Cardiac muscle cell (in vitro differentiated cells and primary cell): ENCODE results near the gene LENEP. TPM values are rescaled to one million over a fixed set of nuclear protein-coding genes. Genes with fewer than 3 reads are reported as not detected.

Source experiments
- DNase-seq, 2 donors: peaks; one replicate each; pipeline versions ENCODE4 v3.0.0 to v3.0.0-alpha.2; 2010 to 2017; ENCODE audit warnings: low read depth in 1 of 2, low spot score in 1 of 2
- H3K27ac ChIP-seq: fragments of 200-600 bp; sonication (generic); 2 replicates; pipeline ENCODE4 v1.5.1; 2016
- H3K27me3 ChIP-seq: fragments of 200-600 bp; sonication (generic); 2 replicates; pipeline ENCODE4 v1.6.0; 2016; ENCODE audit warnings: control low read depth
- H3K36me3 ChIP-seq: fragments of 200-600 bp; sonication (generic); 2 replicates; pipeline ENCODE4 v1.5.1; 2016; ENCODE audit warnings: control low read depth
- H3K4me1 ChIP-seq: fragments of 200-600 bp; sonication (generic); 2 replicates; pipeline ENCODE4 v1.8.1; 2017; ENCODE audit warnings: low read depth, mild to moderate bottlenecking, mixed run types
- H3K4me3 ChIP-seq: fragments of 200-600 bp; sonication (generic); 2 replicates; pipeline ENCODE4 v1.5.1; 2016; ENCODE audit warnings: mild to moderate bottlenecking
- H3K9me3 ChIP-seq: fragments of 200-600 bp; sonication (generic); 2 replicates; pipeline ENCODE4 v1.5.1; 2017; ENCODE audit warnings: low read depth, mild to moderate bottlenecking, control low read depth
- polyA plus RNA-seq: library from polyadenylated mRNA; unstranded; fragments of >200 nt; fragmentation: Nextera tagmentation; extraction: Ambion mirVana; gene quantifications from 2 replicates; pipeline ENCODE4 v1.2.1, GENCODE V29; 2016
- total RNA-seq: library from RNA; depleted of rRNA; stranded (reverse); fragments of >200 nt; gene quantifications from 2 replicates; pipeline ENCODE4 v1.2.3, GENCODE V29; 2016
- TF ChIP-seq, protein P1 (sequence below): IDR thresholded peaks from 2 replicates; pipeline ENCODE4 v1.5.1; 2012; ENCODE audit warnings: low read depth, mild to moderate bottlenecking, low read length

Gene LENEP
- total and polyA plus RNA-seq, 2 experiments from 2014 or later: 0.72 TPM; not detected in 1

DNA sequence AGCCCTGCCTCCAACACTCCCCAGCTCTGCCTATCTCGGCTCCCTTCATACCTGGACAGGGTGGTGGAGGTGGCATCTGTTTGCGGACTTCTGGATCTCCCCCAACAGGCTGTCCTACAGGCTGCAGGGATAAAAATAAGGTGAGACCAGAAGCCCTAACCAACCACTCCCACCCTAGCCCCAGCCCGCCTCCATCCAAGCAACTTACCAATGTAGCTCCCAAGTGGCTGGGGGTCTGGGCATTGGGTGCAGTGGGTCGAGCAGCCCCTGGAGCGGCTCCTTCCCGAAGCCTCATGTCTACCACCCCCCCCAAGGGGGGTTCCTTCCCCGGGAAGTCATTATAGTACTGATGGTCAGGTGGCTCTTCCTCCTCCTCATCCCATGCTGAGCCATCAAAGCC lies 27.3 kb upstream of the LENEP start:
- H3K36me3 ChIP-seq: peaks cover 12% of the 10 kb centered on the region

DNA sequence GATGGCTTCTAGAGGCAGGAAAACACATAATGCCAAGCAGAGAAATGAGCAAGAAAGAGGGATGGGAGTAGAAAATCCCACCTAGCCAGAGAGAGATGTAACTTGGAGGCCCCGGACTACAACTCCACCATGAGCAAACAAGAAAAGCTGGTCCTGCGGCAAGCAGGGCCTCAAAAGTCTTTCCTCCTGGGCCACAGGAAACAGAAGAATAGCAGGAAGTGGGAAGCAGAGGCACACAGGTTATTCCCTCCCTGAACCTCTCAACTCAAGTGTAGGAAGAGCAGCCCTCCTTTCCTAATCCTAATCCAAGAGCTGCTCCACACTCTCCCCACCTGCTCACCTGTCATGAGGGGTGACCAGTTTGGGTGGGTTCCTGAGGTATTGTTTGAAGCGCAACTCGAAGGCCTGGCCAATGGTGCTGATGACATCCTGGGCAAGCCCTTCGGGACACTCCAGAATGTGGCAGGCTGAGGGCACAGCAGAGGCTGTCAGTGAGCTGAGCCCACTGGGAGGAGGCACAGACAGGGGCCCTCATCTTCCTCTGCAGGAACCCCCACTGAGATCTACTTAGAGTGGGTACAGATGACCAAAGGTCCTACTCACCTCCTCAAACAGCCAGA lies 25.9 kb upstream of the LENEP start:
- Histone ChIP-seq H3K27me3 (no peaks in the 10 kb centered on the region), H3K4me3 (no peak overlapping the region), H3K36me3 (peaks cover 12% of the 10 kb centered on the region), H3K4me1 (peaks cover 24% of the 10 kb centered on the region), H3K9me3 (no peaks in the 10 kb centered on the region), H3K27ac (no peak overlapping the region)
- no peak for DNase-seq
- TF ChIP-seq, protein P1, sequence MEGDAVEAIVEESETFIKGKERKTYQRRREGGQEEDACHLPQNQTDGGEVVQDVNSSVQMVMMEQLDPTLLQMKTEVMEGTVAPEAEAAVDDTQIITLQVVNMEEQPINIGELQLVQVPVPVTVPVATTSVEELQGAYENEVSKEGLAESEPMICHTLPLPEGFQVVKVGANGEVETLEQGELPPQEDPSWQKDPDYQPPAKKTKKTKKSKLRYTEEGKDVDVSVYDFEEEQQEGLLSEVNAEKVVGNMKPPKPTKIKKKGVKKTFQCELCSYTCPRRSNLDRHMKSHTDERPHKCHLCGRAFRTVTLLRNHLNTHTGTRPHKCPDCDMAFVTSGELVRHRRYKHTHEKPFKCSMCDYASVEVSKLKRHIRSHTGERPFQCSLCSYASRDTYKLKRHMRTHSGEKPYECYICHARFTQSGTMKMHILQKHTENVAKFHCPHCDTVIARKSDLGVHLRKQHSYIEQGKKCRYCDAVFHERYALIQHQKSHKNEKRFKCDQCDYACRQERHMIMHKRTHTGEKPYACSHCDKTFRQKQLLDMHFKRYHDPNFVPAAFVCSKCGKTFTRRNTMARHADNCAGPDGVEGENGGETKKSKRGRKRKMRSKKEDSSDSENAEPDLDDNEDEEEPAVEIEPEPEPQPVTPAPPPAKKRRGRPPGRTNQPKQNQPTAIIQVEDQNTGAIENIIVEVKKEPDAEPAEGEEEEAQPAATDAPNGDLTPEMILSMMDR: no peak

More for the DNA sequence above, 27.3 kb upstream of the LENEP start:
- no peak for DNase-seq
- no peak overlapping the region for H3K27ac ChIP-seq
- no peaks in the 10 kb centered on the region for H3K27me3 ChIP-seq
- H3K4me1 ChIP-seq: peaks cover 21% of the 10 kb centered on the region
- TF ChIP-seq, protein P1: no peak
- H3K4me3 ChIP-seq: no peak overlapping the region
- no peaks in the 10 kb centered on the region for H3K9me3 ChIP-seq

DNA sequence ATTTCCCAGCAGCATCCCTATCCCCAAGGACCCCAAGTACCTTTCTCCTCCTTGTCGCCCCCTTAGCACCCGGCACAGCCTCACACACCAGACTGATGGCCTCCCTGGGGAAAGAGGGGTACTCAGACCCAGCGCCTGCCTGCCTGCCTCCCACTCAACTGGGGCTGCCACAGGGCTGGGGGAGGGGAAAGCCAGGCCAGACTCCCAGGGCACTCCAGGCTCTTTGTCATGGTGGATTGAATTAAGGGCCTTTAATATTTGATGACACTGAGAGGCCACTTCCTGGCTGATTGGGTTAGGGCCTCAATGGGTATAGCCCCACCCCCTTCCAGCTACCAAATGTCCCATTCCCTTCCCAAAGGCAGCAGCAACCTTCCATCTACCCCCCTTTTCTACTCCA lies 24.7 kb upstream of the LENEP start:
- Histone ChIP-seq H3K9me3 (no peaks in the 10 kb centered on the region), H3K4me1 (peaks cover 30% of the 10 kb centered on the region), H3K36me3 (peaks cover 12% of the 10 kb centered on the region), H3K4me3 (no peak overlapping the region), H3K27me3 (no peaks in the 10 kb centered on the region), H3K27ac (peak overlapping the region; percentile 3)
- TF ChIP-seq, protein P1: no peak
- DNase-seq: no peak

DNA sequence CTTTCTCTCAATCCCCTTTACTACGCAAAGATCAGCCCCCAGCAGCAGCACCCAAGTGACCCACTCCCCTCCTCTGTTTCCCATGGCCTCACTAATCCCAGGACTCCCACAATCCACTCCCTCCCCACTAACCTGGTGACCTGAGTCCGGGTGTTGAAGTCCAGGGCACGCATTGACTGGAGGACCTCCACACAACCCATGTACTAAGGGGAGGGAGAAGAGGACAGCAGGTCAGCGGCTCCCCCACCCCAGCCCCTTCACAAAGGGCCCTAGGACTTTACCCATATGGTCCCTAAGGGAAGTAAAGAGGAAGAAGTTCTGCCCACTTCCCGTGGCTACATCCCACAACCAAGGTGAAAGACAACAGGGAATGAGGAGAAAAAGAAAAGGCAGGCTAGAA lies 24.1 kb upstream of the LENEP start:
- Histone ChIP-seq H3K27ac (no peak overlapping the region), H3K9me3 (no peaks in the 10 kb centered on the region), H3K36me3 (peaks cover 12% of the 10 kb centered on the region), H3K4me1 (peaks cover 30% of the 10 kb centered on the region), H3K27me3 (no peaks in the 10 kb centered on the region), H3K4me3 (no peak overlapping the region)
- no peak for DNase-seq
- TF ChIP-seq, protein P1: no peak

DNA sequence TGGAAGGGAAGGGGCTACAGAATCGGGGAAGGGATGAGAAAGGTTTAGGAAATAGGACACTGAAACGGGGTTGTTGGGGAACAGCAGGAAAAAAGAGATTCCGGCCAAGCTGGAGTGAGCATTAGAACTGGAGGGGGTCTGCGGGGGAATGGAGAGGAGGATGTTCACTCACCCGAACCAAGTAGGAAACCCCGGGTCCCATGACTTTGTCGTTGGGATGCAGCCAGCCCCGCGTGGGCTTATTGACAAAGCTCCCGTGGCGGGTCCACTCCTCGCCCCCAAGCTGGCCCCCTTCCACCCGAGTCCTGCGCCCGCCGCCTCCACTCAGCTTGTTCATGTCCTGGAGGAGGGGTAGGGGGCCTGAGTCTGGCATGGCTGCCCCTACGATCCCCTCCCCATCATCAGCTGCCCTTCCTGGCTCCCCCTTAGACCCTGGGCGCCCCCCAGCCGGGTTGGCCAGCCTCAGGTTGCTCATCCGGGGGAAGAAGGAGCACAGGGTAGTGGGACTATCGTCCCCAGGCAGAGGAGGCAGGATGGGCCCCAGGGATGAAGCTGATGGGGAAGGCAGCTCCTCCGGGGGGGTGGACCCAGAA lies 23.4 kb upstream of the LENEP start:
- Histone ChIP-seq H3K4me1 (peaks cover 30% of the 10 kb centered on the region), H3K9me3 (no peaks in the 10 kb centered on the region), H3K36me3 (peaks cover 12% of the 10 kb centered on the region), H3K4me3 (peak overlapping the region; percentile 17), H3K27me3 (no peaks in the 10 kb centered on the region), H3K27ac (no peak overlapping the region)
- no peak for DNase-seq
- TF ChIP-seq, protein P1: no peak
